Upper lobe of left lung (tissue), 4 donors: ENCODE results near the gene BECN2.

Experiments used
- CTCF ChIP-seq, 6 experiments: fragments of 450-650 bp in 4 of 6; fragments of 200-600 bp in 2 of 6; sonication (generic) in 2 of 6; IDR thresholded peaks; one replicate each; pipeline ENCODE4 v1.5.1; 2016 to 2019; ENCODE audit warnings: antibody characterized with exemption in 6 of 6
- POLR2A ChIP-seq, 4 donors: fragments of 450-650 bp; IDR thresholded peaks; one replicate each; pipeline ENCODE4 v1.5.1; 2016 to 2017; ENCODE audit warnings: antibody characterized with exemption in 4 of 4, mild to moderate bottlenecking in 2 of 4

DNA sequence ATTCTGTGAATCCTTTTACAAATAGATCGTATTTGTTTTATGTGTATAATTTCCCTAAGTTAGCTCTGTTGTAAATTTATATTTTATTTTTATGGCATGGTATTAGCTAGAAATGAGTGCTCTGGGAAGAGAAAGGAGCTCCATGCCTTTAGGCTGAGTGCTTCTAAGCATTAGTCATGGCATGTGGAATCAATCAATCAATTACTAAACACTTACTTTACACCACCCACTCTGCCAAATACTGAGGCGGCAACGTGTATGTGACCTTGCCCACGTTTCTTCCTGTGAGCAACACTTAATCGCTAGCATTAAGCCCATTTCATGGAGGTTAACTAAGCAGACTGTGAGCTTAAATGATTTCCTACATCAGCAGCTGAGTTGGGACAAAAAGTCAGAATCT, 7.2 kb upstream of the BECN2 start:
- TF ChIP-seq CTCF (IDR thresholded peaks at IDR 0.05) (no peak), POLR2A (IDR thresholded peaks at IDR 0.05) (no peak)
